Measurements from ENCODE around the gene MSANTD7. TPM values are rescaled to one million over a fixed set of nuclear protein-coding genes. Genes with fewer than 3 reads are reported as not detected.

Gene MSANTD7
- total RNA-seq, 2 experiments from 2014 or later: 22.5 to 23.9 TPM

GRCh38 chr10:14823966-14824365, 14.1 kb upstream of the MSANTD7 start:
- no peak for TF ChIP-seq CTCF (IDR thresholded peaks at IDR 0.05)
- no peaks in the 10 kb centered on the region for H3K9me3 Mint-ChIP-seq
- DNase-seq (no peak), ATAC-seq (no peak)
- ChIA-PET CTCF (interaction anchor here (0.8 to 3.4 kb wide), 15 partner anchors 13 to 325 kb away, joined by 3 to 35 read pairs (median 5); partner anchors contain the start of genes CDNF, HSPA14 and MSANTD7), POLR2A (interaction anchor here (0.7 kb wide), 1 partner anchor 165 kb away, joined by 5 read pairs; no protein-coding TSS in a partner anchor)
- H3K27me3 Mint-ChIP-seq: no peaks in the 10 kb centered on the region
- peaks cover 3% of the 10 kb centered on the region for H3K4me1 Mint-ChIP-seq (ENCODE audit: low read depth)
- no peaks in the 10 kb centered on the region for H3K36me3 Mint-ChIP-seq (ENCODE audit: low read depth)
- H3K4me3 Mint-ChIP-seq: no peak overlapping the region
- intact Hi-C loops (cut with micrococcal nuclease): loop anchor here (2.0 kb wide), 1 partner anchor 325 kb away; no protein-coding TSS in a partner anchor
- H3K27ac Mint-ChIP-seq: no peak overlapping the region

- no peaks in the 10 kb centered on the region for H3K36me3 Mint-ChIP-seq (ENCODE audit: low read depth)
- POLR2A ChIA-PET: interaction anchor here (0.7 kb wide), 1 partner anchor 220 kb away, joined by 3 read pairs; no protein-coding TSS in a partner anchor
- peaks cover 3% of the 10 kb centered on the region for H3K4me1 Mint-ChIP-seq (ENCODE audit: low read depth)
- no peak overlapping the region for H3K4me3 Mint-ChIP-seq
- no peaks in the 10 kb centered on the region for H3K27me3 Mint-ChIP-seq
- intact Hi-C loops (cut with micrococcal nuclease): no loop called here
- no peaks in the 10 kb centered on the region for H3K9me3 Mint-ChIP-seq
- no peak overlapping the region for H3K27ac Mint-ChIP-seq
- CTCF ChIA-PET: interaction anchor here (1.0 kb wide), 2 partner anchors 10 to 23 kb away, joined by 3 to 4 read pairs; no protein-coding TSS in a partner anchor
- TF ChIP-seq CTCF (IDR thresholded peaks at IDR 0.05): no peak
- DNase-seq: no peak
- ATAC-seq: no peak
Observed at GRCh38 chr10:14826076-14826829, 11.9 kb upstream of the MSANTD7 start.

- TF ChIP-seq CTCF (IDR thresholded peaks at IDR 0.05): no peak
- peaks cover 7% of the 10 kb centered on the region for H3K4me1 Mint-ChIP-seq (ENCODE audit: low read depth)
- DNase-seq (no peak), ATAC-seq (no peak)
- H3K27me3 Mint-ChIP-seq: no peaks in the 10 kb centered on the region
- H3K9me3 Mint-ChIP-seq: no peaks in the 10 kb centered on the region
- H3K27ac Mint-ChIP-seq: no peak overlapping the region
- no peak overlapping the region for H3K4me3 Mint-ChIP-seq
- peaks cover 2% of the 10 kb centered on the region for H3K36me3 Mint-ChIP-seq (ENCODE audit: low read depth)
- ChIA-PET POLR2A (no interaction called here), CTCF (no interaction called here)
- intact Hi-C loops (cut with micrococcal nuclease): loop anchor here (10.0 kb wide), 1 partner anchor 122 kb away; the partner anchor contains the start of genes DCLRE1C and MEIG1
Observed at GRCh38 chr10:14833106-14833505, 5.0 kb upstream of the MSANTD7 start.

- CTCF ChIA-PET: interaction anchor here (0.6 to 4.9 kb wide), 8 partner anchors 9 to 339 kb away, joined by 3 to 35 read pairs (median 4); no protein-coding TSS in a partner anchor
- TF ChIP-seq CTCF (IDR thresholded peaks at IDR 0.05): no peak
- POLR2A ChIA-PET: interaction anchor here (1.7 kb wide), 1 partner anchor 651 kb away, joined by 7 read pairs; no protein-coding TSS in a partner anchor
- H3K4me3 Mint-ChIP-seq: no peak overlapping the region
- no peak overlapping the region for H3K27ac Mint-ChIP-seq
- DNase-seq (no peak), ATAC-seq (no peak)
- H3K4me1 Mint-ChIP-seq (ENCODE audit: low read depth): peaks cover 24% of the 10 kb centered on the region
- H3K27me3 Mint-ChIP-seq: no peaks in the 10 kb centered on the region
- intact Hi-C loops (cut with micrococcal nuclease): loop anchor here (10.0 kb wide), 1 partner anchor 119 kb away; the partner anchor contains the start of genes DCLRE1C and MEIG1
- H3K9me3 Mint-ChIP-seq: no peaks in the 10 kb centered on the region
- peaks cover 17% of the 10 kb centered on the region for H3K36me3 Mint-ChIP-seq (ENCODE audit: low read depth)
Observed at GRCh38 chr10:14836208-14836607, 1.9 kb upstream of the MSANTD7 start.

Data from activated CD8-positive, alpha-beta T cell treated with anti-CD3 and anti-CD28 coated beads for 36 hours (primary cell).